Activated naive CD8-positive, alpha-beta T cell treated with anti-CD3 and anti-CD28 coated beads, Interleukin-2, amount 50 U/mL, for 24 hours (primary cell): Measurements from ENCODE around the gene MAPKAP1.
A peak's percentile ranks its signal among the peaks of the same experiment; 100 is the strongest.

ENCODE experiments used
- ATAC-seq: fragments of 150-1000 bp; cut with Tn5 transposase; one replicate; pipeline ENCODE4 v1.10.0; 2021
- DNase-seq: peaks from one replicate; pipeline ENCODE4 v3.0.0; 2021
- H3K27ac Mint-ChIP-seq: one replicate; pipeline ENCODE4 v1.8.0; 2021; ENCODE audit warnings: mild to moderate bottlenecking, mixed read lengths
- H3K27me3 Mint-ChIP-seq: one replicate; pipeline ENCODE4 v1.8.0; 2021; ENCODE audit warnings: mixed read lengths
- H3K36me3 Mint-ChIP-seq: one replicate; pipeline ENCODE4 v1.8.0; 2021; ENCODE audit warnings: low read depth, mixed read lengths
- H3K4me1 Mint-ChIP-seq: one replicate; pipeline ENCODE4 v1.8.0; 2021; ENCODE audit warnings: mixed read lengths
- H3K4me3 Mint-ChIP-seq: one replicate; pipeline ENCODE4 v1.8.0; 2021; ENCODE audit warnings: mild to moderate bottlenecking, moderate library complexity, mixed read lengths
- H3K9me3 Mint-ChIP-seq: one replicate; pipeline ENCODE4 v1.8.0; 2021; ENCODE audit warnings: mixed read lengths

MAPKAP1 gene

DNA sequence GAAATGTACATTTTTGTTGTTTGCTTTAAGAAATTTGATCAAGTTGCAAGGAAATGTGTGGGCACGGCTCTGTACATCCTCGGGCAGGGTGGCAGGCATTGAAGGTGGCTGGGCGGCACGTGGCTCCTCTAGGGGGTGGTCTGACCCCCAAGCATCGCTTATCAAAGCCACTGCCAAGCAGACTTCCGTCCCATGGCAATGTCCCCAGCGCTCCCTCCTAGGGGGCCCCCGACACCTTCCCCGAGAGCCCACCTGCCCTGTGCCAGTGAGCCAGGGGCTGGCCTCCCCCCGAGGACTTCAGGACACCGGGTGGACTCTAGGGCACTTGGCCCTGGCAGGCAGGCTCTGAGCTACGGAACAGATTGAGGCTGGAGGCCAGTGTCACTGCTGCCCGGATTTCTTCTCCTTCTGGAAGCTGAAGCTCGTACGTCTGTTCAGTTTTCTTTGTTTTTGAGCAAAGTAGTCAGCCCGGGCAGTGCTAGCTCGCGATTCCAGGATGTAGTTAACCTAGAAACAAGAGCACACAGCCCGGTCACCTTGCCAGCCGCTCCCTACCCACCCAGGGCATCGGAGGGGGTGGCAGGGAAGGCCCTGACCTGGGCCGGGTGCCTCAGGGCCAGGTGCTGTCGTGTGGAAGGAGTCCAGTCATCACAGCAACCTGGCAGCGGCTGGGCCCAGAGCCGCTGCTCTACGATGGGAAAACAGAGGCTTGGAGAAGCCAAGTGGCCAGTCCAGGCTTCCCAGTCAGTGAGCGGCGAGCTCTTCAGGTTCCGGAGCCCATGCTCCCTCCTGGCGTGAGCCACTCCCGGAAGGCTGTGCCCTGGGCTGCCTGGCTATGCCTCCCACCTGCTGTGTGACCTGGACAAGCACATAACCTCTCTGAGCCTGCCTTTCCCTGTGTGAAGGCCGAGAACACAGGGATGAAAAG is 268.2 kb downstream of the MAPKAP1 start:
- peaks cover 7% of the 10 kb centered on the region for H3K36me3 Mint-ChIP-seq
- no peak for DNase-seq
- H3K4me3 Mint-ChIP-seq, result no peak overlapping the region
- peak overlapping the region; percentile 14 for H3K27ac Mint-ChIP-seq
- H3K9me3 Mint-ChIP-seq, result no peaks in the 10 kb centered on the region
- H3K4me1 Mint-ChIP-seq, result no peaks in the 10 kb centered on the region
- H3K27me3 Mint-ChIP-seq, result no peaks in the 10 kb centered on the region
- no peak for ATAC-seq

DNA sequence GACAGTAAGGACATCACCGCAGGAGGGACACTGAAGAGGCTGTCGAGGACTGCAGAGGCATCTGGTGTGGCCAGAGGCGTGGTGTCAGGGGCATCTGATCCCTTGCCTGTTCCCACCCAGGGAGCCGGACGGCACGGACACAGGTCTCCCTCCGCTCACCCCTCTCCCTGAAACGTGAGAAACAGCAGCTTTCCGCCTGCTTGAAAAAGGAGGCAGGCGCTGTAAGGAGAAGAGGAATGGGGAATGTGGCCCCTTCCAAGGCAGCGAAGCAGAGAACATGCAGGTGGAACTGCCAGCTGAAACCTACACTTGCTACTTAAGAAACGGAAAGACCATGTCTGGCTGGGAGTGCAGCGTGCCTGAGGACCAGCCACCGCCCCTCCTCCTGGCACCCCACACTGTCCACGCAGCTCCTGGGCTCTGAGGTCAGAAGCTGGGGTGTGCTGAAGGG is 269.2 kb downstream of the MAPKAP1 start:
- H3K36me3 Mint-ChIP-seq, result peaks cover 4% of the 10 kb centered on the region

DNA sequence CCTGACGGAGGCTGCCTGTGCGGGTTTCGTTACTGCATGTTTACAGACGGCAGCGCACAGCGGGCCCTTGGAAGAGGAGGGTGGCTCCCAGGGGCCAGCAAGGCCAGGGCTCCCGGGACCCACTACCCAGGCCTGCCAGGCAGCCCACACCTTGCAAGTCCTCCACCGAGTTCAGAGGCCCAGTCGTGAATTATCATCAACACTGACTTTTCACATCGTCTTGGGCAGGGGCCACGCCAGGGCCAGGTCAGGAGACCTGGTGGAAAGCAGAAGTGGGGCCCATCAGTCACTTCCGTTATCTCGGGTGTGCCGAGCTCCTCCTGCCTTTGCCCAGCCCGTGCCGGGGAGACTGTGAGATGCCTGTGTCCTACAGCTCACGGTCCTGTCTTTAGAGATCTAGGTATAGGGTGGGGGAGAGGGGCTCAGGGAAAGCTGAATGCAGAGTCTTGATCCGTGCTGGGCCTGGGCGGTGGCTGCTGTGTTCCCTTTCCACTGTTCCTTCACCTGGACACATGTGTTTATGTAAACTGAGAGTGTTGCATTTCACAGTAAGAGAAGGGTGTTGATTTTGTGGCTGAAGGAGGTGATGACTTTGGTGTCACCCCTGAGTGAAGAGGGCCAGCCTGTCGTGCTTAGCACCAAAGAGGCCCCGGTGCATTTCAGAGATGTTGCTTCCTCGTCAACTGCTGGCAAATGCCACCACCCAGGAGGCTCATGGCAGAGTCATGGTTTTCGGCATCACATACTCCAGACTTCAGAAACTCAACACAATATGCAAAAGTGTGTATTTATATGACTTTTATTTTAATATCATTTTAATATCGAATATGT is 270.2 kb downstream of the MAPKAP1 start:
- H3K4me3 Mint-ChIP-seq, result no peak overlapping the region
- ATAC-seq (no peak), DNase-seq (no peak)
- H3K27me3 Mint-ChIP-seq, result no peaks in the 10 kb centered on the region
- peaks cover 4% of the 10 kb centered on the region for H3K36me3 Mint-ChIP-seq
- H3K4me1 Mint-ChIP-seq, result no peaks in the 10 kb centered on the region
- H3K27ac Mint-ChIP-seq, result no peak overlapping the region
- H3K9me3 Mint-ChIP-seq, result no peaks in the 10 kb centered on the region

More for the DNA sequence above, 269.2 kb downstream of the MAPKAP1 start:
- DNase-seq (no peak), ATAC-seq (no peak)
- Mint-ChIP-seq H3K4me3 (no peak overlapping the region), H3K4me1 (no peaks in the 10 kb centered on the region), H3K27ac (no peak overlapping the region), H3K9me3 (no peaks in the 10 kb centered on the region), H3K27me3 (no peaks in the 10 kb centered on the region)

DNA sequence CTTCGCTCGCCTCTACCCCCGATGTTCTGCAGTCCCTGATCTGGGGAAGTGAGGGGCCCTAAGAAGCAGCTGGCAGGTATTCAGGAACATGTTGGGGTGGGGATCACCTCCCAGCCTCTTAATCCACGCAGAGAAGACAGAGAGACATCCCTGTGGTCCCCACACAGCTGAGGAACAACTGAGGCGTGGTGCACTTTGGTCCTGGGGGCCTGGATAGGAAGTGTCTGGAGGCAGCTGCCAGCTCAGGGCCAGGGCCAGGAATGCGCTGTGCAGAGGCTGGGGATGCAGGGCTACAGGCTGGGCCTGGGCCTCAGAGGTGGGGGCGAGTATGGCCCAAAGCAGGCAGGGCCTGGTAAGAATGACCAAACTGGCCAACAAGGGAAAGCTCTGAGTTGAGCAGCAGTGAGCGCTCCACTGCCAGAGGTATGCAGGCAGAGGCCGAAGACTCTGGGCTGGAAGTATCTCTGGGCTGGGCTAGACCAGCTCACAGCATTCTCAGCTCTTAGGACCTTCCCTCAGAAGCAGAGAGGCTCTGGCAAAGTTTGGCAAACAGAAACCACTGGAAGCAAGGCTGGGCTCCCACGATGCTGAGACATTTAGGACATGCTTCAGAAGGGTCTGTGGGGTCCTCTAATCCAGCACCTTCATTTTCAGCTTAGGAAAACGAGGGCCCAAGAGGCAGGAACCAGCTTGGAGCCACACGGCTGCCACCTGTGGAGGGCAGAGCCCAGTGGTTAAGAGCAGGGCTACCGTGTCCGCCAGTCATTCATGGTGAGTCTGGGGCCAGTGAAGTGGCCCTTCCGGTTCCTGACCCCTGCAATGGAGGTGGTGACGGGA is 271.0 kb downstream of the MAPKAP1 start:
- no peak overlapping the region for H3K27ac Mint-ChIP-seq
- no peak for ATAC-seq

DNA sequence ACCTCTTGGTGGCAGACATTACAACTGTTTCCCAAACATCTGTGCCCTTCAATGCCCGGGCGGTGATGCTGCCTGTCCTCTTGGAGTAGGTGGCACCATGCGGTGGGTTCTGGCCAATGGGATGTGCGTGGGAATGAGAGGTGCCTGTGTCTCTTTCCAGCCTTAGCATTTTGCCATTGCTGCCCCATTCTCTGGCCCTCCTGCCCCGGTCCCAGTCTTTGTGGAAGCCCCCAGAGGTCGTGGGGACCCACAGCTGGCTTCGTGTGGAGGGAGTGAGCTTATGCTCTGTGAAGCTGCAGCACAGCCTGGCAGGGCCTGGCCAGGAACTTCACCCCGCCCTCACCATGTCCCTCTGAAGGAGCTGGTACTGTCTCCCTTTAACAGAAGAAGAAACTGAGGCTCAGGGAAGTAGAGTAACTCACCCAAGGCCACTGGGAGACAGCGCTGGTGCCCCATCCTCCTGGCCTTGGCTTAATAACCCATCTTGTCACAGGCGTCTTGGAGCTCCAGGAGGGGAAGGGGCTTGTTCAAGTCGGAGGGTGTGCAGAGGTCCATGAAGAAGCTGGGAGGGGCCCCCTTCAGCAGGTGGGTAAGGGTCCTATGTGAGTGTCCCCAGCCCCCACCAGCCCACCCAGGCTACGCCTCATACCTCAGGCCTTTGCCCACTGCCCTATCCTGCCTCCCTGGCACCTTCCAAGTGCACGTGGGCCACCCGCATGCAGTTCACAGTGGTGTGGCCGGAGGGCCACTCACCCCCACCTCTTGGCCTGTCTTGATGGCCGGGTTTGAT is 271.8 kb downstream of the MAPKAP1 start:
- no peak overlapping the region for H3K4me3 Mint-ChIP-seq
- DNase-seq (no peak), ATAC-seq (no peak)
- peaks cover 4% of the 10 kb centered on the region for H3K36me3 Mint-ChIP-seq
- H3K27me3 Mint-ChIP-seq, result no peaks in the 10 kb centered on the region
- no peaks in the 10 kb centered on the region for H3K9me3 Mint-ChIP-seq
- H3K27ac Mint-ChIP-seq, result no peak overlapping the region
- no peaks in the 10 kb centered on the region for H3K4me1 Mint-ChIP-seq

More for the DNA sequence above, 271.0 kb downstream of the MAPKAP1 start:
- Mint-ChIP-seq H3K4me3 (no peak overlapping the region), H3K36me3 (peaks cover 4% of the 10 kb centered on the region), H3K27me3 (no peaks in the 10 kb centered on the region), H3K4me1 (no peaks in the 10 kb centered on the region), H3K9me3 (no peaks in the 10 kb centered on the region)
- DNase-seq, result no peak

DNA sequence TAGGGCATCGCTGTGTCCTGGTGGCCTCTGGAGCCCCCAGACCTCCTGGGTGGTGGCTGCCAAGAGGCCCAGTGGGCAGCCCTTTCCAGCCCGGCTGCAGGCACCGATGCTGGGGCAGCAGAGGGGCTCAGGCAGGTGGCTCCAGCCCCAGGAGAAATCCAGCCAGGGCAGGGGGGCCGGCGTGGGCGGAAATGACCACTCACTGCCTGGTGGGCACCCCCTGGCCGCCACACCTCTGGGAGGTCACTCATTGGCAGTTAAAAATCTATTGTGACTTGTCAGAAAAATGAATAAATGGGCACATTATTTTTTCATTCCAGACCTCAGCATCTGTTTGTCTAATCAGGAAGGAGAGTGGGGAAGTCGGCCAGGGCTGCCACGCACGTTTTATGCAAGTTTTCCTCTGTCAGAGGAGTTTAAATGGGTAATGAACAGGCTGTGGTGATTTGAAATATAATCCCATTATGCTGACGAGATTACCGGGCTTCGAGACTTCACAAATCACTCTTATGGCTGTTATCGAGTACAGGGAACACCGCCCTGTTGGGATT is 273.5 kb downstream of the MAPKAP1 start:
- H3K27me3 Mint-ChIP-seq, result no peaks in the 10 kb centered on the region
- ATAC-seq (no peak), DNase-seq (no peak)
- no peaks in the 10 kb centered on the region for H3K4me1 Mint-ChIP-seq
- no peaks in the 10 kb centered on the region for H3K9me3 Mint-ChIP-seq
- H3K4me3 Mint-ChIP-seq, result no peak overlapping the region
- no peak overlapping the region for H3K27ac Mint-ChIP-seq
- H3K36me3 Mint-ChIP-seq, result peaks cover 4% of the 10 kb centered on the region

DNA sequence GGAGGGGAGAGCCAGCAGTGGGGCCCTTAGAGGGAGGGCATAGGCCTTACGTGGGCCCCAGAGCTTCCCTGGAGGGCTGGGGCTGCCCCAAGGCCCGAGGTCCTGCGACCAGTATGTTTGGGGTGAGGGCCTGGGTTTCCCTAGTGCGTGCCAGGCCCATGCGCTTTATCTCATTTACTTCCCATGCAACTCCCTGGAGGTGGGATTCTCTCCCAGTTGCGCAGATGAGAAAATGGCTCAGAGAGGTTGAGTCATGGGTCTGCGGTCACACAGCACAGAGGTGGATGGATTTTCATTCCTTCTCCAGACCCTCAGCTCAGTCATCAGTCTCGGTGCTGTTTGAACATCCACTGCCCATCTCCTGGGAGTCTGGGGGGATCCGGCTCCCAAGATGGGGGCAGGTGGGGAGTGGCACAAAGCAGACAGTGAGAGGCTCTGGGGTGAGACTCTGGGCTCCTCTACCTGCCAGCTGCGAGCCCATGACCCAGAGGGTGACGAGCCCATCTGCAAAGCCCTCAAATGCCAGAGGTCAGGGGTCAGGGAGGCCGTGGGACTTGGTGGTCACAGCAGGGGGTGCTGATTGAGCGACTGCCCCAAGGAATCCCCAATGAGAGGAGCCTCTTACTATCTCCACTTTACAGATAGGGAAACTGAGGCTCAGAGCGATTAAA is 274.2 kb downstream of the MAPKAP1 start:
- ATAC-seq (no peak), DNase-seq (no peak)
- no peaks in the 10 kb centered on the region for H3K9me3 Mint-ChIP-seq
- H3K27me3 Mint-ChIP-seq, result no peaks in the 10 kb centered on the region
- no peak overlapping the region for H3K4me3 Mint-ChIP-seq
- peaks cover 4% of the 10 kb centered on the region for H3K36me3 Mint-ChIP-seq
- no peak overlapping the region for H3K27ac Mint-ChIP-seq
- H3K4me1 Mint-ChIP-seq, result no peaks in the 10 kb centered on the region

DNA sequence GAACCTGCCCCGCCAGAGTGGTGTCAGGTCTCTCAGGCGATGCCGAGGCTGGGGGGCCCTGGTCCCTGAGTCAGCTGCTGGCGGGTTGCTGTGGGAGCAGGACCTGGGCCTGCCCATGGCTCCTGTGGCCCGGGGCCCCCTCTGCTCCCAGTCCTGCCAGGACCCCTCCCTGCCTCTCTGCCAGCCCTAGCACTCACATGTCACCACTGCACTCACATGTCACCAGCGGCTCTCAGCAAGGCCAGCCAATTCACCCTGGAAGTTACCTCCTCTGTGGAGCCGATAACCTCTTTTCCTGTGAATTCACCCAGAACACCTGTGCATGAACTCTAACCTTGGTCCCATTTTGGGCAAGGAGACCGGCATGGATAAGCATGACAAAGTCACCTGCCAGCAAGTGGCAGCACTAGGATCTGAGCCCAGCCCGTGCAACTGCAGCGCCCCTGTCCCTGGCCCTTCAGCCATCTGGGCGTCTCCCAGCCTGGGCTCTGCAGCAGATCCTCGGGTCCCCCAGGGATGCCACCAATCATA is 275.2 kb downstream of the MAPKAP1 start:
- DNase-seq, result no peak
- Mint-ChIP-seq H3K4me3 (no peak overlapping the region), H3K36me3 (no peaks in the 10 kb centered on the region), H3K27me3 (no peaks in the 10 kb centered on the region), H3K4me1 (no peaks in the 10 kb centered on the region), H3K9me3 (no peaks in the 10 kb centered on the region), H3K27ac (no peak overlapping the region)
- ATAC-seq, result no peak

DNA sequence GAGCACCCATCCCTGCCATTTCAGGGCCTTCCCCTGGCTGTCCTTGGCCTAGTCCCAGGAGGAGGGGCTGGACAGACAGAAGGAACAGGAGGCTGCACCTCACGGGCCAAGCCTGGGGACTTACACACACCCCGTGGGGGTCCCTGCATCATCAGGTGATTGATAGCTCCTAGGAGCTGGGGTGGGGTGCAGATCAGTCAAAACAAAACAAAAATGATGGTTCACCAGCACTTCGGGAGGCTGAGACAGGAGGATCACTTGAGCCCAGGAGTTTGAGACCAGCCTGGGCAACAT is 276.0 kb downstream of the MAPKAP1 start:
- Mint-ChIP-seq H3K36me3 (no peaks in the 10 kb centered on the region), H3K27ac (no peak overlapping the region), H3K4me1 (no peaks in the 10 kb centered on the region), H3K4me3 (no peak overlapping the region), H3K9me3 (no peaks in the 10 kb centered on the region), H3K27me3 (no peaks in the 10 kb centered on the region)
- DNase-seq (no peak), ATAC-seq (no peak)

DNA sequence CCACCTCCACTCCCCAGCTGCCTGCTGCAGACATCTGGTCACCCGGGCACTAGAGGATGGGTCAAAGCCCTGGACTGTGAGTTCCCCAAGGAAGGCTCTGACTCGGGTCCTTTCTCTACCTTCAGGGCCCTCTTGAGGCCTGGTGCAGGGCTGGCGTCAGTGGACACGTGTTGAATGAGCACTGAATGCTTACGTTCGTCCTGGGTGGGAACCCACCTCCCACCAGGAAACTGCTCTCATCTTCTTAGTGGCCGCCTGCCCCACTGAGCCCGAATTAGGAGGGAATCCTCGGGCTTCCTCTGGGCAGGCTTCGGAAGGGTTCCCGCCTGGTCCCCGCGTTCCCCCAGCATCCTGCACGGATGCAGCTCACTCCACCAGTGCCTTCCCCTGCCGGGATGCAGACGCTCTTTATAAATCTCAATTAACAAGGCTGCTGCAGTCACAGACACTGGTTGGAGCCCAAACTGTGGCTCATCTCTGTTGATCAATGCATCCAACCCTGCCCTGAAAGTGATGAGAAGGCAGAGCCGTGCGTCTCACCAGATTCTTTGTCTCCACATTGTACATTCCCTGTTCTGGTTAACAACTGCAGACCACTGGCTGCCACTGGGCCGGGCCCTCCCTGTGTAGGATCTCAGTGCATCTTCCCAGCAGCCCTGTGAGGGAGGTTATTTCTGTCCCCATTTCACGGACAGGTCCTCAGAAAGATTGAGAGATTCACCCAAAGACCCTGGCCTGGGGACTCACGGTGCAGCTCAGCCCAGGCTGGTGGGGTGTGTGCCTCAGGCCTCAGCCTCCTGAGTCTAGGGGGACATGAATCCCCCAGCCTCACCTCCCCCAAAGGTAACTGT is 276.6 kb downstream of the MAPKAP1 start:
- Mint-ChIP-seq H3K9me3 (no peaks in the 10 kb centered on the region), H3K27me3 (no peaks in the 10 kb centered on the region), H3K4me1 (no peaks in the 10 kb centered on the region), H3K36me3 (no peaks in the 10 kb centered on the region), H3K4me3 (no peak overlapping the region), H3K27ac (no peak overlapping the region)
- DNase-seq, result no peak
- no peak for ATAC-seq

DNA sequence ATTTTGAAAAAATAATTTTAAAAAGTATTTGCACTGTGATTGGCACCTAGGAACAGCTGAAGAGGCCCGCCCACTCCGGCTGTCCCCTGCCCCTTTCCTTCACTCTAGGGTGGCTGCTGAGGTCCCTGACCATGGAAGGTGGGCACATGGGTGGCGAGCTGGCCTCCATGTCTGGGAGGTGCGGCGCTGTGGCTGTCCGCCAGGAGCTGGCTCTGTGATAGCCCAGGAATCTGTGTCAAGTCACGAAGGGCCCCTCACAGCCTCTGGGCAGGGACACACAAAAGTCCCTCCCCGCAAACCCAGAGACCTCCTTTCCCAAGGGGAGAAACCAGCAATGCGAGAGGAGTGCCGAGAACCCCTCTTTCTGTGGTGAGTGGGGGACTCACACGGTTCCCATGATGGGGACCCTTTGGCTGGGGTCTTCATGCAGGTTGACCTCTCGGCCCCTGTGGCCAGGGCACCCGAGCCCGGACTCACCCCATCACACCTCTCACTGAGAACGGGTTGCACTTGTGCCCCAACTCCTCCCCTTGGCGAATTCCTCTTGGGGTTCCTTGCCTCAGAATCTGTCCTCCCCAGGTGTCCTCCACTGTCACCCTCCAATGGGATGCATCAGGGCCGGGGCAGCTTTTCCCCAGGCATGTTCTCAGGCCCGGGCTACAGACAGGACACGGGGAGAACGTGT is 277.4 kb downstream of the MAPKAP1 start:
- Mint-ChIP-seq H3K9me3 (no peaks in the 10 kb centered on the region), H3K36me3 (no peaks in the 10 kb centered on the region), H3K4me3 (no peak overlapping the region), H3K27ac (no peak overlapping the region), H3K27me3 (no peaks in the 10 kb centered on the region), H3K4me1 (no peaks in the 10 kb centered on the region)
- ATAC-seq (no peak), DNase-seq (no peak)

DNA sequence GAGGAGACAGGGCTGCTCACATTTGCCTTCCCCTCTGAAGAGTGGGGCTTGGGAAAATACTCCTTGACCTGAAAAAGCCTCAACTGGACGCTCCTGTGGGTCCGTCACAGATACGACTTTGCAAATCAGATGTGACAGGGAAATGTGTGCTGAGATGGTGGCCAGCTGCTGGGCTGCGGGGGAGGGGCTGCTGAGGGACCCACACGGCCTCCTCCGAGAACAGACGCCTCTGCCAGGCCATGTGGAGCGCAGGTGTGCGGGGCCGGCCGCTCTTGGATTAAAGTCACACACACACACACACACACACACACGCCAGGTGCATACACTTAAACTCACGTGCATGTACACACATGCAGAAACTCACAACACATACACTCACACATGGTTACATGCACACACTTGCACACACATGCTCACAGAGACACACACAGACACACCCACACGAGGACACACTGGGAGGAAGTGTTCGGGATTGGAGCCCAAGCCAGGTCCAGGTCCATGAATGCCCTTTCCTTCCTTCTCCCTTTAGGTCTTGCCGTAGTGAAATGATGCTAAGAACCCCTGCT is 278.0 kb downstream of the MAPKAP1 start:
- Mint-ChIP-seq H3K27ac (no peak overlapping the region), H3K9me3 (no peaks in the 10 kb centered on the region), H3K27me3 (no peaks in the 10 kb centered on the region), H3K36me3 (no peaks in the 10 kb centered on the region), H3K4me1 (no peaks in the 10 kb centered on the region), H3K4me3 (no peak overlapping the region)
- DNase-seq (no peak), ATAC-seq (no peak)
